Measurements from ENCODE around the gene SLC2A10.
"Not testable (repeated sequence)": the region's sequence is repeated elsewhere in the genome, so short reads cannot be mapped to it uniquely, and the experiment has no call there.

The SLC2A10 gene

GRCh38 chr20:46709459-46710152 lies at the start of gene SLC2A10:
SLC2A10 (plus strand) TSS chr20:46709649; CDS start chr20:46709737, 88 bp downstream.
- FAIRE-seq, result peak; percentile 91
- DNase-seq (ENCODE audit: low spot score), result peak; percentile 91

- DNase-seq (ENCODE audit: low spot score), result no peak
- no peak for FAIRE-seq
These were observed 49.0 kb upstream of the SLC2A10 start for GRCh38 chr20:46660487-46660886.

- FAIRE-seq, result no peak
These were observed 47.8 kb upstream of the SLC2A10 start for GRCh38 chr20:46661659-46662058.

GRCh38 chr20:46663531-46663930 lies 45.9 kb upstream of the SLC2A10 start:
- no peak for DNase-seq (ENCODE audit: low spot score)
- FAIRE-seq, result no peak

More at GRCh38 chr20:46661659-46662058, 47.8 kb upstream of the SLC2A10 start:
- DNase-seq (ENCODE audit: low spot score), result no peak

GRCh38 chr20:46665602-46666001 lies 43.8 kb upstream of the SLC2A10 start:
- no peak for FAIRE-seq
- DNase-seq (ENCODE audit: low spot score), result no peak

- no peak for DNase-seq (ENCODE audit: low spot score)
- FAIRE-seq, result no peak
These were observed 43.1 kb upstream of the SLC2A10 start for GRCh38 chr20:46666306-46666705.

GRCh38 chr20:46666818-46667515 lies 42.5 kb upstream of the SLC2A10 start:
- DNase-seq (ENCODE audit: low spot score) (no peak), FAIRE-seq (no peak)

- no peak for FAIRE-seq
- no peak for DNase-seq (ENCODE audit: low spot score)
These were observed 39.2 kb upstream of the SLC2A10 start for GRCh38 chr20:46670228-46670584.

- FAIRE-seq, result no peak
- DNase-seq (ENCODE audit: low spot score), result no peak
These were observed 38.6 kb upstream of the SLC2A10 start for GRCh38 chr20:46670585-46671584.

- FAIRE-seq, result no peak
- no peak for DNase-seq (ENCODE audit: low spot score)
These were observed 37.4 kb upstream of the SLC2A10 start for GRCh38 chr20:46671866-46672542.

GRCh38 chr20:46672543-46673148 lies 36.8 kb upstream of the SLC2A10 start:
- DNase-seq (ENCODE audit: low spot score), result no peak
- no peak for FAIRE-seq

- FAIRE-seq, result no peak
- no peak for DNase-seq (ENCODE audit: low spot score)
These were observed 35.8 kb upstream of the SLC2A10 start for GRCh38 chr20:46673394-46674252.

GRCh38 chr20:46674253-46675083 lies 35.0 kb upstream of the SLC2A10 start:
- no peak for FAIRE-seq

GRCh38 chr20:46676649-46677316 lies 32.7 kb upstream of the SLC2A10 start:
- not testable (repeated sequence) for FAIRE-seq; DNase-seq (ENCODE audit: low spot score)

More at GRCh38 chr20:46674253-46675083, 35.0 kb upstream of the SLC2A10 start:
- no peak for DNase-seq (ENCODE audit: low spot score)

GRCh38 chr20:46677608-46678007 lies 31.8 kb upstream of the SLC2A10 start:
- DNase-seq (ENCODE audit: low spot score), result no peak
- FAIRE-seq, result no peak

- DNase-seq (ENCODE audit: low spot score) (no peak), FAIRE-seq (no peak)
These were observed 30.9 kb upstream of the SLC2A10 start for GRCh38 chr20:46678516-46678915.

- no peak for DNase-seq (ENCODE audit: low spot score)
- no peak for FAIRE-seq
These were observed 28.8 kb upstream of the SLC2A10 start for GRCh38 chr20:46680684-46681031.

All from urothelium cell line (cell line).